Liver (tissue), 9 donors: ENCODE results near the gene RAD51B. TPM values are rescaled to one million over a fixed set of nuclear protein-coding genes. Genes with fewer than 3 reads are reported as not detected.
A peak's percentile ranks its signal among the peaks of the same experiment; 100 is the strongest.

Source experiments
- DNase-seq: peaks from one replicate; pipeline ENCODE4 v3.0.0-alpha.2; 2017; ENCODE audit warnings: low spot score
- H3K27ac ChIP-seq, 2 donors: one replicate each; pipeline ENCODE4 v1.7.0; 2013; ENCODE audit warnings: inconsistent platforms in 2 of 2, low read length in 2 of 2, control low read depth in 1 of 2, low read depth in 1 of 2, mild to moderate bottlenecking in 1 of 2
- H3K27me3 ChIP-seq, 4 donors: one replicate each; pipeline versions ENCODE4 v1.6.1 to v1.7.0; 2013; ENCODE audit warnings: low read length in 3 of 4, inconsistent platforms in 1 of 4, mild to moderate bottlenecking in 1 of 4, moderate library complexity in 1 of 4; ENCODE audit not compliant: control insufficient read depth in 4 of 4, insufficient read depth in 4 of 4
- H3K36me3 ChIP-seq, 4 donors: one replicate each; pipeline versions ENCODE4 v1.6.1 to v1.7.0; 2013; ENCODE audit warnings: low read length in 3 of 4, mild to moderate bottlenecking in 3 of 4, low read depth in 1 of 4, moderate library complexity in 1 of 4; ENCODE audit not compliant: control insufficient read depth in 4 of 4, insufficient read depth in 3 of 4
- H3K4me1 ChIP-seq, 4 donors: one replicate each; pipeline versions ENCODE4 v1.6.1 to v1.7.0; 2013; ENCODE audit warnings: low read length in 3 of 4, mild to moderate bottlenecking in 3 of 4, moderate library complexity in 1 of 4; ENCODE audit not compliant: control insufficient read depth in 4 of 4, insufficient read depth in 4 of 4
- H3K4me3 ChIP-seq, 3 donors: one replicate each; pipeline versions ENCODE4 v1.6.1 to v1.7.0; 2013; ENCODE audit warnings: low read length in 3 of 3, control low read depth in 1 of 3, low read depth in 1 of 3, mild to moderate bottlenecking in 1 of 3
- H3K9ac ChIP-seq, 2 donors: one replicate each; pipeline ENCODE4 v1.7.0; 2013; ENCODE audit warnings: low read length in 2 of 2, mild to moderate bottlenecking in 2 of 2, moderate library complexity in 2 of 2, control low read depth in 1 of 2, low read depth in 1 of 2
- H3K9me3 ChIP-seq, 4 donors: one replicate each; pipeline versions ENCODE4 v1.6.1 to v1.7.0; 2013; ENCODE audit warnings: low read length in 3 of 4; ENCODE audit not compliant: control insufficient read depth in 4 of 4
- CTCF ChIP-seq: fragments of 150-350 bp; IDR thresholded peaks from 2 replicates; pipeline ENCODE4 v1.5.1; 2017; ENCODE audit warnings: improper control_type of control experiment, low read depth, low read length; ENCODE audit not compliant: missing input control
- EGR1 ChIP-seq, 2 donors: IDR thresholded peaks; 2 replicates each; pipeline ENCODE4 v1.6.1; 2016 to 2018; ENCODE audit warnings: antibody characterized with exemption in 2 of 2, low read depth in 2 of 2
- FOXA1 ChIP-seq: IDR thresholded peaks from 2 replicates; pipeline ENCODE4 v1.6.1; 2016; ENCODE audit warnings: antibody characterized with exemption
- FOXA2 ChIP-seq: IDR thresholded peaks from 2 replicates; pipeline ENCODE4 v1.6.1; 2016; ENCODE audit warnings: antibody characterized with exemption
- GABPA ChIP-seq, 2 donors: IDR thresholded peaks in 1 of 2; conservative IDR thresholded peaks in 1 of 2; 2 replicates each; pipeline ENCODE4 v1.6.1; 2016; ENCODE audit warnings: antibody characterized with exemption in 2 of 2, mild to moderate bottlenecking in 1 of 2, moderate library complexity in 1 of 2
- HNF4A ChIP-seq, 2 donors: conservative IDR thresholded peaks; 2 replicates each; pipeline ENCODE4 v1.6.1; 2016; ENCODE audit warnings: antibody characterized with exemption in 2 of 2, mild to moderate bottlenecking in 2 of 2
- HNF4G ChIP-seq: IDR thresholded peaks from 2 replicates; pipeline ENCODE4 v1.6.1; 2016; ENCODE audit warnings: antibody characterized with exemption
- JUND ChIP-seq, 2 donors: IDR thresholded peaks; 2 replicates each; pipeline ENCODE4 v1.6.1; 2016; ENCODE audit warnings: antibody characterized with exemption in 2 of 2
- NR2F2 ChIP-seq: IDR thresholded peaks from 2 replicates; pipeline ENCODE4 v1.6.1; 2016; ENCODE audit warnings: antibody characterized with exemption
- RAD21 ChIP-seq, 2 donors: IDR thresholded peaks; 2 replicates each; pipeline ENCODE4 v1.6.1; 2016; ENCODE audit warnings: antibody characterized with exemption in 2 of 2, mild to moderate bottlenecking in 2 of 2
- REST ChIP-seq: IDR thresholded peaks from 2 replicates; pipeline ENCODE4 v1.6.1; 2016; ENCODE audit warnings: antibody characterized with exemption, mild to moderate bottlenecking
- RXRA ChIP-seq, 2 donors: IDR thresholded peaks; 2 replicates each; pipeline ENCODE4 v1.6.1; 2017 to 2018; ENCODE audit warnings: antibody characterized with exemption in 2 of 2, mild to moderate bottlenecking in 1 of 2
- SP1 ChIP-seq: IDR thresholded peaks from 2 replicates; pipeline ENCODE4 v1.6.1; 2018; ENCODE audit warnings: antibody characterized with exemption, mild to moderate bottlenecking
- TAF1 ChIP-seq: conservative IDR thresholded peaks from 2 replicates; pipeline ENCODE4 v1.6.1; 2016; ENCODE audit warnings: antibody characterized with exemption, mild to moderate bottlenecking
- YY1 ChIP-seq: IDR thresholded peaks from 2 replicates; pipeline ENCODE4 v1.6.1; 2016; ENCODE audit warnings: antibody characterized with exemption, mild to moderate bottlenecking
- WGBS: extraction: QIAGEN DNeasy Blood & Tissue Kit; methylation state at CpG from one replicate; pipeline ENCODE4 v1.1.7; 2013; 5-methylcytosine and 5-hydroxymethylcytosine counted together
- polyA plus RNA-seq, 2 donors: library from polyadenylated mRNA; stranded (reverse) in 1 of 2; unstranded in 1 of 2; fragments of 200-250 nt in 1 of 2; fragments of >200 nt in 1 of 2; fragmentation: Nextera tagmentation in 1 of 2; extraction: Ambion mirVana in 1 of 2; gene quantifications; one replicate each; pipeline versions ENCODE4 v1.2.1 to v1.2.3, GENCODE V29; 2013 to 2015
- total RNA-seq, 2 donors: library from RNA; depleted of rRNA; stranded (reverse); fragments of >200 nt; gene quantifications; one replicate each; pipeline ENCODE4 v1.2.3, GENCODE V29; 2014
- TF ChIP-seq, protein P1 (sequence below): IDR thresholded peaks from 2 replicates; pipeline ENCODE4 v1.6.1; 2016; ENCODE audit warnings: antibody characterized with exemption
- TF ChIP-seq, protein P2 (sequence below): IDR thresholded peaks from 2 replicates; pipeline ENCODE4 v1.6.1; 2016; ENCODE audit warnings: antibody characterized with exemption
- TF ChIP-seq, protein P3 (sequence below): IDR thresholded peaks from 2 replicates; pipeline ENCODE4 v1.6.1; 2016; ENCODE audit warnings: antibody characterized with exemption
- donor health status: healthy.
- donor health status: healthy.
- donor health status: healthy.
- donor health status: healthy.
- donor health status: healthy.

The RAD51B gene
- total and polyA plus RNA-seq, 4 donors: 0.81 to 12.9 (median 2.4) TPM

- no peak overlapping the region for H3K27ac ChIP-seq
These were observed 496.7 kb downstream of the RAD51B start for GRCh38 chr14:68316078-68316868.

DNA sequence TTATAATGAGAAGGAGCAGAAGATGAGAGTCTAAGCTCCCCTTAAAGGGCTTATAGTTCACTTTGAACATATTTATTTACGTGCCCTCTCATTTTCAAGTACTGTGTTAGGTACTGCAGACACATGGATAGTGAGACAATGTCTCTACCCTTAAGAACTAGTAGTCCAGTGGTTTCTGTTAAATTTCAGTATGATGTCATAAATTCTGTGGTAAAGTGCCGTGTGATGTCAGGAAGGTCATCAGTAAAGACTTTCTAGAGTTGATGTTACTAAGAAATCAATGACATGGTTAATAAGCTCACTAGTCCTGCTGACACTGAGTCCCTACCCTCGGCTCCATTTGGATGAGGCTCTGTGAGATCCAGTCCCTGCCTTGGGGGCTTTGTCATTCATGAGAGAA is 497.7 kb downstream of the RAD51B start:
- H3K9ac ChIP-seq: no peak overlapping the region
- no peak for DNase-seq

More at GRCh38 chr14:68316078-68316868, 496.7 kb downstream of the RAD51B start:
- Histone ChIP-seq H3K9me3 (no peaks in the 10 kb centered on the region), H3K27me3 (no peaks in the 10 kb centered on the region), H3K36me3 (no peaks in the 10 kb centered on the region), H3K9ac (no peak overlapping the region), H3K4me3 (no peak overlapping the region), H3K4me1 (peaks cover 0 to 4% (median 3%) of the 10 kb centered on the region in 4 donors)
- 71% methylated on average over 7 of the region's 7 CpGs for WGBS
- TF ChIP-seq NR2F2 (peak; percentile 24), RAD21 (IDR thresholded peaks at IDR 0.05) (no peak)
- no peak for DNase-seq

More for the DNA sequence above, 497.7 kb downstream of the RAD51B start:
- TF ChIP-seq EGR1 (IDR thresholded peaks at IDR 0.05; ENCODE audit: low read depth in 2 of 2): no peak
- TF ChIP-seq FOXA1: no peak
- TF ChIP-seq JUND (IDR thresholded peaks at IDR 0.05): no peak
- TF ChIP-seq, protein P1, sequence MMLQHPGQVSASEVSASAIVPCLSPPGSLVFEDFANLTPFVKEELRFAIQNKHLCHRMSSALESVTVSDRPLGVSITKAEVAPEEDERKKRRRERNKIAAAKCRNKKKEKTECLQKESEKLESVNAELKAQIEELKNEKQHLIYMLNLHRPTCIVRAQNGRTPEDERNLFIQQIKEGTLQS: no peak
- no peak for TF ChIP-seq REST
- no peak for TF ChIP-seq HNF4A (conservative IDR thresholded peaks at IDR 0.05)
- TF ChIP-seq, protein P2, sequence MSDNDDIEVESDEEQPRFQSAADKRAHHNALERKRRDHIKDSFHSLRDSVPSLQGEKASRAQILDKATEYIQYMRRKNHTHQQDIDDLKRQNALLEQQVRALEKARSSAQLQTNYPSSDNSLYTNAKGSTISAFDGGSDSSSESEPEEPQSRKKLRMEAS: no peak
- TF ChIP-seq RAD21 (IDR thresholded peaks at IDR 0.05): no peak
- no peak for TF ChIP-seq YY1
- no peak for TF ChIP-seq GABPA (IDR thresholded peaks at IDR 0.05 in 1 of 2, conservative IDR thresholded peaks at IDR 0.05 in 1 of 2)
- no peak for TF ChIP-seq FOXA2
- no peak for TF ChIP-seq RXRA (IDR thresholded peaks at IDR 0.05)
- TF ChIP-seq CTCF: no peak
- TF ChIP-seq NR2F2: no peak
- TF ChIP-seq HNF4G: no peak
- TF ChIP-seq SP1: no peak
- no peak for TF ChIP-seq TAF1
- TF ChIP-seq, protein P3, sequence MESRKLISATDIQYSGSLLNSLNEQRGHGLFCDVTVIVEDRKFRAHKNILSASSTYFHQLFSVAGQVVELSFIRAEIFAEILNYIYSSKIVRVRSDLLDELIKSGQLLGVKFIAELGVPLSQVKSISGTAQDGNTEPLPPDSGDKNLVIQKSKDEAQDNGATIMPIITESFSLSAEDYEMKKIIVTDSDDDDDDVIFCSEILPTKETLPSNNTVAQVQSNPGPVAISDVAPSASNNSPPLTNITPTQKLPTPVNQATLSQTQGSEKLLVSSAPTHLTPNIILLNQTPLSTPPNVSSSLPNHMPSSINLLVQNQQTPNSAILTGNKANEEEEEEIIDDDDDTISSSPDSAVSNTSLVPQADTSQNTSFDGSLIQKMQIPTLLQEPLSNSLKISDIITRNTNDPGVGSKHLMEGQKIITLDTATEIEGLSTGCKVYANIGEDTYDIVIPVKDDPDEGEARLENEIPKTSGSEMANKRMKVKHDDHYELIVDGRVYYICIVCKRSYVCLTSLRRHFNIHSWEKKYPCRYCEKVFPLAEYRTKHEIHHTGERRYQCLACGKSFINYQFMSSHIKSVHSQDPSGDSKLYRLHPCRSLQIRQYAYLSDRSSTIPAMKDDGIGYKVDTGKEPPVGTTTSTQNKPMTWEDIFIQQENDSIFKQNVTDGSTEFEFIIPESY: no peak
- 97% methylated on average over 3 of the region's 3 CpGs for WGBS
- Histone ChIP-seq H3K4me3 (no peak overlapping the region), H3K4me1 (peaks cover 0 to 4% (median 3%) of the 10 kb centered on the region in 4 donors), H3K36me3 (no peaks in the 10 kb centered on the region), H3K27ac (no peak overlapping the region), H3K27me3 (no peaks in the 10 kb centered on the region), H3K9me3 (no peaks in the 10 kb centered on the region)
